GM15510 (cell line): ENCODE measurements around the gene LRRC30.

ENCODE experiments used
- POLR2A ChIP-seq: IDR thresholded peaks from 3 replicates; pipeline ENCODE4 v1.6.1; 2011; ENCODE audit warnings: borderline replicate concordance; ENCODE audit not compliant: insufficient read length; ENCODE audit errors: extremely low read depth

Gene LRRC30

DNA sequence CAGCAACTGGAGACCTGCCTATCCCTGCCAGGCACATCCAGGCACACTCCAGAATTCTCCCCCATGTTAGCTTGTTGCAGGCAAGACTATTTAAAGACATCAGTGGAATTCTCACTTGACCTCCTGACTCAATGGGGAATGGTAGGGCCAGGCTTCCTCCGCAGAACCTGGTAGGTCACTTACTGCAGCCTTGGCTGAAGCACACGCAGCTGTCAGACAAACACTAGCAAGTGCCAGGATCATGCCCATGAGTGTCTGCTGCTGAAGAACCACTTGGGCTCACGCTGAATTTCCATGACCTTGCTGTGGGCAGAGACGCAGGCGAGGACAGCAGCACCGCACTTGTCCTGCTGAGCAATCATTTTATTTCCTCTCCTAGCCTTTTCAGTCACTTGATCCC, 3.2 kb downstream of the LRRC30 start:
- no peak for TF ChIP-seq POLR2A

DNA sequence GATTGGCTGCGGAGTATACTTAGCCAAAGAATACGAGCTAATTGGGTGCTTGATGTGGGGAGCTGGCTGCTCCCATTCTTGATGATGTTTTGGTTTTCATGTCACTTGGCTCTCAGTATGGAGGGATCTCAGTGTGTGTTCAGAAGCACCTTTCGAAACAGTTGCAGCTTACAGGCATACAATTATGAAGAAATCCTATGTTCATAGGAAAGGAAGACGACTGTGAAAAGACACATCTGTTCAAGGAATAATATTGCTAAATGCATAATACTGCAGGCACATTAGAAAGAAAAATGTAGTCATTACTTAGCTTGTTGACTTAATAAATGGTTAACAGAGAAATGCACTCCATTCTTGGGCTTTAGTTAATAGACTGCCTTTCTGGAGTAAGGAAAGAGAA, 4.1 kb downstream of the LRRC30 start:
- no peak for TF ChIP-seq POLR2A

DNA sequence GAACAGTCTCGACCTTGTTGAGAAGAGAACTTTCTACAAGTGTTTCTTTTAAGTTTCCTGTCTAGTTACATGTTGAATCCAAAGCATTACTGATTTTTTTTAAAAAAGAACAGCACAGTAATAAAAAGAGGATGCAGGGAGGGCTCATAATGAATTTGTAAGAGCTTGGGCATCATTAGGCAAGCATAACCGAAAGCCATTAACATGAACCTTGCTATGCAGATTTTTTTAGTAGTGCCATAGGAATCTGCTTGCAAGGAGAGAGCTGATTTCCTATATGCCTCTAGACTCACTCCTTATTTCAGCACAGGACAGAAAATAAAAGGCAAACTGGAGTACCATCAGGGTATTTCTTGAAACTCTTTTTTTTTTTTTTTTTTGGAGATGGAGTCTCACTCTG, 5.2 kb downstream of the LRRC30 start:
- TF ChIP-seq POLR2A, result no peak

DNA sequence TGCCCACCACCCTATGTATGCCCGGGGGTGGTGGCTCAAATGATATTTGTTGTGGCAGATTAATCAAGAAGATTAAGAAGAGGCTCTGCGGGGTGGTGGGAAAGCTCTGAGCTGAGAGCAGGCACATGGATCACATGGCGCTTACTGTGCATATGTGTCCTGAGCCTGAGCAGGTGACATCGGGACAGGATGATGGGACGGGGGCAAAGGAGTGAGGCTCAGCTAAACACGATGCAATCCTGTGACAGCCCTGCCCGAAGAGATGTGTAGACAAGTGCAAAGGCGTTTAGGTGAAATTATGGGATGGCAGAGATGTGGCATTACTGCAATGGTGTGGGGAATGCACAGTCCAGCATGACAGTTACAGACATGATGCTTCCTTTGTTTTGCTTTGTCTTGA, 6.0 kb downstream of the LRRC30 start:
- TF ChIP-seq POLR2A, result no peak

DNA sequence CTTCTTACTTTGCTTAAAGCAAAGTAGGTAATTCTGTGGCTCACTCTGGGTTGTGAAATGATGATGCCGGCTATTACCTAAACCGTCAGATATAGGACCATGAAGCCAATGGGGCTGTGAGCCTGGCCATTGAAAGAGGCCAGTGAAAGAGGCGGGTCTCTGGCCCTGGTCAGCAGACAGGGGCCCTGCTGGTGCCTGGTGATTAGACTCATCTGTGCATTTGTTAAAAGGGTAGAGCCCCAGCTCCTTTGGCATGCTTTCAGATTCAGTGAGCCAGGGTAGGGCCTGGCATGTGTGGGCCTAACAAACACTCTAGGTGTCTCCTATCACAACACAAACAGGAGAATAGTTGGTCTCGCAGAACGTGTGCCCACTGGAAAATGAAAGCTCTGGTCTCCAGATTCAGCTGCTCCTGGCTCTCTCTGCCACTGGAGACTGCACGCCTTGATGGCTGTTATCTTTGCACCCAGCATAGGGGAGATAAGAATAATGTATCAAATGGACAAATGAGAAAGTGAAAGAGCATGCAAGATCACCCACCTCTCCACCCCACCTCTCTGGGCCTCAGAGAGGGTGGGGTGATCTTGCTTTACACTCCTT, 6.9 kb downstream of the LRRC30 start:
- no peak for TF ChIP-seq POLR2A

DNA sequence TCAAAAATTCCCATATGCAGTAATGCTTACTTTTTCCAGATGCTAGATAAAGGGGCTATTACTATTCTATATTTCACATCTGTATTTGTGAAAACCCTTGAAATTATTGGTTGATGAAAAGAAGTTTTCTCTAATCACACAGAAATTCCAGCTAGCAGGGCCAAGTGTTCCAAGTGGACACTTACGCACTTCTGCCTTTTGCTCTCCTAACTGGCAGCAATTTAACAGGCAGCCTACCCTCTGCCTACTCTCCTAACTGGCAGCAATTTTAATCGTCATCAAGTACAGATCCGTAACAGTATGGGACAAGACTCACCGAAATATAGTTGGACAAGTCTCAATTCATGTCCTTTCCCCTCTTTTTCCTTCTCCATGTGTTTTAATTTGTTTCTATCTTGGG, 12.0 kb downstream of the LRRC30 start:
- TF ChIP-seq POLR2A, result no peak

DNA sequence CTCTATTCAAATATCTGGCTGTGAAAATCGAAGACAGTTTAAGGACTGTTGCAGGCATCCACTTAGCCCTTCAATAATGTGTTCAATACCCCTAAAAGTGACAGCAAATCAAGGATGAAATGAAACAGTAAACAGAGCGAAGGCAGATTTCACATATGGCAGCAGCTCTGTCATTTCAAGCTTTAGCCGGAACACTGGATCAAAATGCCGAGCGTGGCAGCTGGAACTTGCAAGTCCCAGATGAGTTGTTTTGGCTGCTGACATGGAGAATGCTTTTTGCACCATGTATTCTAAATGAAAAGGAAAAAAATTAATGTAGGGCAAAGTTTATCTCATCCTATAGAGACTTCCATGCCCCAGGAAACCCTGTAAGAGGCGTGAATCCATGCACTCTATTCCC, 18.0 kb downstream of the LRRC30 start:
- no peak for TF ChIP-seq POLR2A

DNA sequence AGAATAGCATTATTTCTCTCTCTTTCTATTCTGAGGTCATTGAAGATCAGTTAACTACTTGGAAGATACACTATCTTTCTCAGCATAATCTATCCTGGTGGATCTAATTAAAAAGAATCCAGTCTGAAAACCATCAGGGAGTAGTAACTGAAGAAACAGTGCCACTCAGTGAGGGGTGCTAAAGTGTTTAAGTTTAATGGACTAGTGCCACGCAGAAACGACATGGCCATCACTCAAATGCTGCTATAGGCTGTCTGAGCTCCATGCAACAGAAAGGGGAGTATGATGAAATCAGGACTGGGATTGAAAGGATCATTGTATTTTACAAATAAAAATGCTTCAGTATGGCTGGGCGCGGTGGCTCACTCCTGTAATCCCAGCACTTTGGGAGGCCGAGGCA, 23.3 kb downstream of the LRRC30 start:
- TF ChIP-seq POLR2A, result no peak

DNA sequence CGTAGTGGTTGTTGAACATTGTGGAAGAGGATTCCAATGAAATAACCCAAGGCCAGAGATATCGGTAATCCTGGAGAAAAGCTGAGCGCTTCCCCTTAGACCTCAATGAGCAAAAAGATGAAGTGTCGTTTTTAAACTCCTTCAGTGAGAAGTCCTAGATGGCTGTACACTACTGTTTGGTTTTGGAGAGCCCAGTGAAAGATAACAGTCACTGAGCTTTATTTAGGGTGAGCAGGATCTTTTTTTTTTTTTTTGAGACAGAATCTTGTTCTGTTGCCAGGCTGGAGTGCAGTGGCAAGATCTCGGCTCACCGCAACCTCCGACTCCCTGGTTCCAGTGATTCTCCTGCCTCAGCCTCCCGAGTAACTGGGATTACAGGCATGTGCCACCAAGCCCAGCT, 24.2 kb downstream of the LRRC30 start:
- TF ChIP-seq POLR2A, result no peak

DNA sequence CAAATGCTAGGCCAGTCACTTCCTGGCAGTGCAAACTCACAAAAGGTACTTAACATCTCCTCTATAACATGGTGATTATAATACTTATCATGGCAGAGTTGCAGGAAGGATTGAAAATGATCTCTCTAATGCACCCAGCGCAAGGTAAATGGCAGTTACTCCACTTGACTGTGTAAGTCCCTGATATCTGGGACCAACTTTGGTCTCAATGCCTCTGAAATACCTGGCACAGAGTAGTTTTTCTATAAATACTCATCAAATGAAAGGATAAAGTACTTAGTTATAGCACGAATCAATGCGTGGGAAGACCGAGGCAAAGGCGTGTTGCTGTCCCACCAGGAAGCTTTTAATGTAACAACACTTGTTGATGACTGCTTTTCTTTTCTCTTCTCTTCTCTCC, 24.8 kb downstream of the LRRC30 start:
- no peak for TF ChIP-seq POLR2A

DNA sequence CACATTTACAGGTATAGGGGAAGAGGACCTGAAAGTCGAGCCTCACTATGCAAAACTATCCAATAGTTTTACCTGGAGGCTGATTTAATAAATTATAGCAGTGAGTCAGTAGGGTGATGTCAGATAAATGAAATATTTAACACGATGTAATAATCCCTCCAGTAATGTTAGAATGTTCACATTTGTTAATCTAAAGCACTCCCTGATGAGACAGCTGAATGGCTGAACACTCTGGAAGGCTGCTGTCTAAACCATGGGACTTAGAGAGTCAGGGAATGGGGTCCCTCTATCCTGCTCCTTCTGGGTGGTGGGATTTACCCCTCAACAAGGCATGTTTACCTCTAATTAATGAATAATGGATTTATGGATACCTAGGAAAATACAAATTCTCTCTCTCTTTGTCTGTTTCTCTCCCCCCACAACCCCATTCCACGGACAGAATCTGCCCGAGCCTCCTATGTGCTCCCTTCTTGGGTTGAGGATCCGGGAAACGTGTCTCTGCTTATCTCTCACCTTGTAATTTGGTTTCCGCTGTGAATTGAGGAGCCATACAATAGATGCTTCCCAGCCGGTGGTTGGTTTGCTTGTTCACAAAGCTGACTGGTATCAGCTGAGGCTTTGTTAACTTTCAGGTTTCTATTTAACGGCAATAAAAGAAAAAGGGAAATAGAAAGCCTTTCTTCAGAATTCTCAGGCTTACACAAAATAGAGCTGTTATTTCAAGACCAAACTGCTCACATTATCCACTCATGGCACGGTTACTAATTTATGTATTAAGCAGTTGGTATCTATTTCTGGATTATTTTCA, 25.9 kb downstream of the LRRC30 start:
- TF ChIP-seq POLR2A, result no peak

DNA sequence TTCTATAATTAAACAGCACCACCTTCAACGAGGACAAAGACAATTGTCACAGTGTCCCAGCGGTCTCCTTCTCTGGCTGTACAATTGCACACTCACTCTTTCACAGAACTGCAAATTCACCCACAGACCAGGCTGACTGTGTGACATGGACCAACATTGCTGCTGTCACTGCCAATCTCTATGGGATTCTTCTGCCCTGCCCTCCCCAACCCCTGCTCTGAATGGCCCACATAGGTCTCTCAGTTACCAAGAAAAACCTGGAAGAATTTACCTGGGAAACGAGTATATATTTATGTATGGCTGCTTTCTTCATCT, 26.5 kb downstream of the LRRC30 start:
- no peak for TF ChIP-seq POLR2A

DNA sequence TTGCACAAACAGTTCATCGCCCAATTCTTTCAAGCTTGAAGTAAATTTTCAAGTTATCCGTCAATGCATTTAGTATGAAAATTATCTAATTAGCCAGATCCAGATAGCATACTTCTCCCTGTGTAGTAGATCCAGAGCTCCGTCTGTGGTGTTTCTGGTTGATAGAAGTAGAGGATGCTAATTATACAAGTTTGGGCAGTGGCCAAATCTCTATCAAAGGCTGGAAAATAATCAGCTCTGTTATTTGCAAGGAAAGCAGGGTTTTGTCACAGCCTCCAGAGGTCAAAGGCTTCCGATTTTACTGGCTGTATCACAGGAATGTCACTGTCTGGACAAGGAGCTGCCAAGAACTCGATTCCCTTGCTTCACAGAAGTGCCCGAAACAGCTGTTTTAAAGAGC, 28.6 kb downstream of the LRRC30 start:
- TF ChIP-seq POLR2A, result no peak

DNA sequence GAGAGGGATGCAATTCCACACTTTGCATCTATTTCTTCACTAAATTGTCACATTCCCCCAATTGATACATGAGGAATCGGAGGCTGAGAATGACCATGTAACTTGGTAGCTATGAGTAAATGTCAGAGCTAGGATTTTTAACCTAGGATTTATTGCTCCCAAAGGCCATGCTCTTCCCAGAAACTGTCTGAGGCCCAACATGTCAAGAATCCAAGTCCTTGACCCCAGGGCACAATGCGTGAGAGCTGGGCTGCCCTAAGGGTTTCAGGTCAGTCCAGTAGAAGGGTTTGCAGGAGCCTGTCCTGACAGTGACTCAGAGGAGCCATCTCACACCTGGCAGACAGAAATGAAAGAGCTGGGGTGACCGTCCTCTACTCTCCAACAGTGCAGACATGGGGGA, 30.3 kb downstream of the LRRC30 start:
- no peak for TF ChIP-seq POLR2A

DNA sequence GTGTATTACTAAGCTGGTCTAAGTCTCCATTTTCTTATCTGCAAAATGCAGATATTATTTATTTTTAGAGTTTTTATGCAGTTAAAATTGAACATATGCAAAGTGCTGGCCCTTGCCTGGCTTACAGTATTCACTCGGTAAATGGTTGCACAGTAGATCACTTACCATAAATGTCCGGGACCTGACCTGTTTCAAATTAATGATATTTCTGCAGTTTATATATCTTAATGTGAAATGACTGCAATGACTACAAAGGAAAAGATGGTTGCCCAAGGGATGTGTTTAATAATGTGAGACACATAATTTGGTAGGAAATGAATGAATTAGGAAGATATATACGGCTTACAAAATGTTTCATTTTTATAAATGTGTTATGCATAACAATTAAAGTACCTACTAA, 37.1 kb downstream of the LRRC30 start:
- TF ChIP-seq POLR2A, result no peak

DNA sequence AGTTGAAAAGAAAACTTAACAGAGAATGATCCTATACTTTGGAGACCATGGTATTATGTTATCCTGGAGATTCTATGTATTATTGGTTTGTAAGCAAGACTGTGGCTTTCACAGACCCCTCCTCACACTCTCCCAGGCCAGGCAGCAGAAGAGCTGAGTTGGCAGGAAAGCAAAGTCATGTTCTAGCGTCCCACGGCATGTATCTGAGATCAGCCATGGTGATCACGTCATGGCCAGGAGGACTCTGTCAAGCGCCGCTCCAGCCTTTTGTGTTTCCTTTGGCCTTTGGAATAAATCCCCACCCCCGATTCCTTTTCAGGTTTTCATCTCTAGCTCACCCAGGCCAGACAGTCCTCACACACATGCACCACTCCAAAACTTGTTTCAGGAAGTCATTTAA, 39.1 kb downstream of the LRRC30 start:
- TF ChIP-seq POLR2A, result no peak
